HG03045 (cell line): ENCODE data around the gene C20orf96.
A peak's percentile ranks its signal among the peaks of the same experiment; 100 is the strongest.
"Not testable (repeated sequence)": the region's sequence is repeated elsewhere in the genome, so short reads cannot be mapped to it uniquely, and the experiment has no call there.

Experiments used
- ATAC-seq: cut with Tn5 transposase; IDR thresholded peaks from one replicate; pipeline ENCODE4 v1.9.1; 2021; ENCODE audit warnings: mild to moderate bottlenecking, moderate library complexity; ENCODE audit not compliant: unreplicated experiment

C20orf96 gene

GRCh38 chr20:284172-284571 is 6.4 kb downstream of the C20orf96 start:
- no peak for ATAC-seq

GRCh38 chr20:278607-279571 is 11.7 kb downstream of the C20orf96 start:
- ATAC-seq: no peak

GRCh38 chr20:278181-278580 is 12.4 kb downstream of the C20orf96 start:
- no peak for ATAC-seq

DNA sequence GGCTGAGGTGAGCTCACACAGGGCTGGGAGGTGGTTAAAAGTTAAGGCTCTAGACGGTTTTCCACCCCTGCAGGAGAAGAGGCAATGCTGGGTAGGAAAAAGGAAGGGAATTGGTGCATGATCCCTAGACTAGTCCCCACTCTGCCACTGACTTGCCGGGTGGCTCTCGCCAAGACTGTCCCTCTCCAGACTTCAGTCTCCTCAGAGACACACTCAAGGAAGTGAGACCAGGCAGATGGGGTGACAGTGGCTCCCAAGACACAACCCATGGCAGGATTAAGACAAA is 13.1 kb downstream of the C20orf96 start:
- ATAC-seq: no peak

- ATAC-seq: no peak
Observed at GRCh38 chr20:276620-277495, 13.7 kb downstream of the C20orf96 start.

- no peak for ATAC-seq
Observed at GRCh38 chr20:275791-276190, 14.8 kb downstream of the C20orf96 start.

DNA sequence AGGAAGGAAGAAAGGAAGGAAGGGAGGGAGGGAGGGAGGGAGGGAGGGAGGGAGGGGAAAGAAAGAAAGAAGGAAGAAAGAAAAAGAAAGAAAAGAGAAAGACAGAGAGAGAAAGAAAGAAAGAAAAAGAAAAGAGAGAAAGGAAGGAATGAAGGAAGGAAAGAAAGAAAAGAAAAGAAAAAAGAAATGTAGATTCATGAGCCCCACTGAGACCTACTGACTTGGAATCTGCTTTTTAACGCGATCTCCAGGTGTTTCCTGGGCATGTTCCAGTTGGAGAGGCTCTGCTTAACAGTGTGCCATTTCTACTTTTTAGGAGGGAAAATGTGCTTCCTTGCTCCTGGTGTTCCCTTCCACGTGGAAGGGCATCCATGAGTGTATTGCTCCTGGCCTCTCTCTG is 16.7 kb downstream of the C20orf96 start:
- ATAC-seq: no peak

DNA sequence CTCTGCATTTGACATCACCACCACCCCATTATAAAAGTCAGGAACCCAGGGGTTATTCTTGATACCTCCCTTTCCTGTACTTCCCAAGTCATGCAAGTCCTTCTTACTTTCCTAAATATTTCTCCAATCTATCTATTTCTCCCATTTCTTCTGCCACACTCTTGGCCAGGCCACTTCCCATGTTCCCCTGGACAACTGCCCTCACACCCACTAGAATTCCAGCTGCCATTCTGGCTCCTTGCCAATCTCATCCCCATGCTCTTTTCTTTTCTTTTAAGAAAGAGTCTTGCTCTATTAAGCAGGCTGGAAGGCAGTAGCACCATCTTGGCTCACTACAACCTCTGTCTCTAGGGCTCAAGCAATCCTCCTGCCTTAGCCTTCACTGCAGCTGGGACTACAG is 17.8 kb downstream of the C20orf96 start:
- no peak for ATAC-seq

DNA sequence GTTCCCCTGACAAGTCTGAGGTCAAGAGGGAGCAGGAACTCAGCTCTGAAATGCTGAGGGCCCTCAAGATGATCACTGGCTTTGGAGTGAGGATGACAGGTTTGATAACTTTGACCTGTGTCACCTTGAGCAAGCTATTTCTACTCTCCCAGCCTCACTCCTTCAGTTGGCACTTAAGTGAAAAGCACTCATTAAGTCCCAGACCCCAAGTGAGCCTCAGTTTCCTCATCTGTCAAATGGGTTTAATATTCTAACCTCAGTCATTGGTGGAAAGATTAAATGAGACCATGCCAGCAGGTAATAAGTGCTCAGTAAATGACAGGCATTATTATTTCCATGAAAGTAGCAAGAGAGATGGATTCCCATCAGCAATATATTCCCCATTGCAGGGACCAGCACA is 19.0 kb downstream of the C20orf96 start:
- no peak for ATAC-seq

DNA sequence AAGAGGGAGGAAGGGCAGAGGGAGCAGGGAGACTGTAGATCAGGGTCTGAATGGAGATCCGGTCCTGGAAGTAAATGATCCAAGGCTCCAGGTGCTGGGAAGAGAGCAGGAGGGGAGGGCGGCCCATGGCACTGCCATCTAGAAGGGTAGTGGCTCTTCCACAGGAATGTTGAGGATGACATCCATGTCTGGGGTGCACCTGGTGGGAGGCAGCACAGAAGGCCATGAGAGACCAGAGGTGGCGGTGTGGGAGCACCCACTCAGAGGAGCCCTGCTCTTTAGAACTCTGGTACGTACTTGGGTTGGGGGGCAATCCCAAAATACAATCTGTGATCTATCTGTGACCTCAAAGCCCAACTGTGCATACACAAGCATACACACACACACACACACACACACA is 19.5 kb downstream of the C20orf96 start:
- no peak for ATAC-seq

DNA sequence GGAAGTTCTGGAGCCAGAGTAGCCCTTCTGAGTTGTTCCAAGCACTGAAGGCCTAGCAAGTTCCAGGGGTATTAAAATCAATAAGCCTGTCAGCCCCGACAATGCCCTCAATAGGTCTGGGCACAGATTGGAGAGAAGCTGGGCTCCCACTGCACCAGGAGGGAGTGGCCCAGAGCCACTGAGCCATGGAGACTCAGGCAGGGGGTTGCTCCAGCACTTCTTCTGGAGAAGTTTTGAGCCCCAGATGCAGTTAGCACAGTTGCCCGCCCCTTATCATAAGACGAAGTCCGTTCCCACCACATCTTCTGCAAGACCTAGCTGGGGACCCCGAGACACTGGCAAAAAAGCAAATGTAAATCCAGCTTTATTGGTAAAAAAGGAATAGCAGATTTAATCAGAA is 20.0 kb downstream of the C20orf96 start:
- no peak for ATAC-seq

- ATAC-seq: peak; percentile 91
Observed at GRCh38 chr20:266596-267562, 23.7 kb downstream of the C20orf96 start.

GRCh38 chr20:263701-264100 is 26.8 kb downstream of the C20orf96 start:
- no peak for ATAC-seq

DNA sequence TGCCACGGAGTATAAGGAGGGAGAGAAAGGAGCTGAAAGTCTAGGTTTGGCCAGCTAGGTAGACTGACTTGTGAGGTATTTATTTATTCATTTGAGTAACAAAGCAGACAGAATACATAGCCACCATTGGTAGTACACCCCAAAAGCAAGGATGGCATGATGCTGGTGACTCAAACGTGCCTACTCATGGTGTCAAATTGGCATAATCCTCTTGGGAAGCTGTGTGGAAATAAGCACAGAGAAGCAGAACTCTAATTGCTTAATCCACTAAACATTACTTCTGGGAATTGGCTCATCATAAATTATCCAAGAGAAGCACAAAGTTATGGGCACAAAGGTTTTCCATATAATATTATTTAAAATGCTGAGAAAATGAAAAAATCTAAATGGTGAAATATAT is 30.6 kb downstream of the C20orf96 start:
- no peak for ATAC-seq

DNA sequence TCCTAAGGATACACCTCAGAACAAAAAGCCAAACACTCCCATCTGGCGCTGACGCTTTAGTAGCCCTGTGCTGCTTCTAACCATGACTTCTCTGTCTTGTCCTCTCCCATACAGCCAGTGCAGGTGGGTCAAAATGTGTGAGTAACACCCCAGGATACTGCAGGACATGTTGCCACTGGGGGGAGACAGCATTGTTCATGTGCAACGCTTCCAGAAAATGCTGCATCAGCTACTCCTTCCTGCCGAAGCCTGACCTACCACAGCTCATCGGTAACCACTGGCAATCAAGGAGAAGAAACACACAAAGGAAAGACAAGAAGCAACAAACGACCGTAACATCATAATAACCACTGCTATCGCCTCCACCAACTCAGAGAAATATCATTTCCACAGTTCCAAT is 31.6 kb downstream of the C20orf96 start:
- ATAC-seq: no peak

DNA sequence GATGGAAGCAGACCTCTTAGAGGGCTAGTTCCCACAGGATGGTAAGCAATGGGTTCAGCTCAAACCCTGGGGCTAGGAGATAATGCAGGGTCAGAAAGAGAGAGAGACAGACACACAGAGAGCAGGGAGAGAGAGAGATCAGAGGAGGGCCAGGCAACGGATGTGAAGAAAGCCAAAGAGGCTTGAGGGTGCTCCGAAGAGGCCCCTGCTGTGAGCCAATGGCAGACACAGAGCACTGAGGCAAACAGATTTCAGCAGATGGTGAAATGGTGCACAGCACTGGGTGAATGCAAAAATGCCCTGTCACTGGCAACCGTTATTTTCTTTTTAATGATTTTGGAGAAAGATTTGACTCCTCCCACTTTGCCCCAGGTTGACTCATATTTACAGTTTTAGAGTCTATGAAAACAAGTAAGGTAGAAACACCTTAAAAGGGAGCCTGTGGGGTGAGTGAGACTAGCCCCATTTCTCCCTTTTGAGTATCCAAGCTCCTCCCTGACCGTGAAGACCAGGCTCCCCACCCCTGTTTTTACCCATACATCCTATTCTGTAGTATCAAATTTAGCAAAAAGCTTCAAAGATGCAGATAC is 32.2 kb downstream of the C20orf96 start:
- no peak for ATAC-seq

GRCh38 chr20:257419-257818 is 33.1 kb downstream of the C20orf96 start, which contains the start of gene DEFB132:
DEFB132 (plus strand) TSS chr20:257724; CDS start chr20:257779, 55 bp downstream.
- no peak for ATAC-seq

- ATAC-seq: not testable (repeated sequence)
Observed at GRCh38 chr20:253447-253846, 37.1 kb downstream of the C20orf96 start.

DNA sequence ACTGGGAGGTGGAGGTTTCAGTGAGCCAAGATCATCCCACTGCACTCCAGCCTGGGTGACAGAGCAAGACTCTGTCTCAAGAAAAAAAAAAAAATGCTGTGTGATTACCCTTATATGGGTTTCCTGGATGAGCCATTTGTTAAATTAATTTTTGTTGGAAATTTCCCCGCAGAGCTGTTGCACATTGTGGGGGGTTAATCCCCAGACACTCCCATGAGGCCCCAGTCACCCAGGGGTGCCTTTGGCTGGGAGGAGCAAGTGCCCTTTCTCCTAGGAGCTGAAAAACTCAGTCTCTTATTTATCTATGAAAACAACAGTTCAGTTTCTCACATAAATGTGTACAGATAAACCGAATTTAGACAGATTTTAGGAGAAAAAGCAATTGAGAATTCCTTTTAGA is 37.7 kb downstream of the C20orf96 start:
- ATAC-seq: no peak

- no peak for ATAC-seq
Observed at GRCh38 chr20:251354-251753, 39.2 kb downstream of the C20orf96 start.
